Lower lobe of right lung (tissue), 2 donors: ENCODE measurements around the gene PIGN. TPM values are rescaled to one million over a fixed set of nuclear protein-coding genes. Genes with fewer than 3 reads are reported as not detected.

ENCODE experiments used
- ATAC-seq, 2 donors: fragments of 200-7000 bp; cut with Tn5 transposase; one replicate each; pipeline ENCODE4 v1.9.1; 2020 to 2022; ENCODE audit warnings: mild to moderate bottlenecking in 2 of 2, moderate library complexity in 2 of 2
- DNase-seq: peaks from one replicate; pipeline ENCODE4 v3.0.0-alpha.2; 2020
- H3K27ac ChIP-seq: fragments of 200-600 bp; one replicate; pipeline ENCODE4 v1.8.0; 2022
- H3K27me3 ChIP-seq: fragments of 200-600 bp; one replicate; pipeline ENCODE4 v1.8.0; 2022; ENCODE audit warnings: low read depth
- H3K36me3 ChIP-seq: fragments of 200-600 bp; one replicate; pipeline ENCODE4 v1.8.0; 2022; ENCODE audit warnings: mild to moderate bottlenecking
- H3K4me1 ChIP-seq: fragments of 200-600 bp; one replicate; pipeline ENCODE4 v1.8.0; 2022
- H3K4me3 ChIP-seq: fragments of 200-600 bp; one replicate; pipeline ENCODE4 v1.8.0; 2022; ENCODE audit warnings: mild to moderate bottlenecking
- H3K9me3 ChIP-seq: fragments of 200-600 bp; one replicate; pipeline ENCODE4 v1.8.0; 2022
- intact Hi-C: fragments of 100-400 bp; cut with DNase I; formaldehyde crosslinking; loops from one replicate; pipeline ENCODE4 v1.11.0; 2022
- total RNA-seq: library from RNA; stranded (reverse); fragmentation: NEBNext Ultra II Directional; extraction: Animal tissue kit (Norgen Biotek cat#: 25700); gene quantifications from one replicate; pipeline ENCODE4 v1.2.1, GENCODE V29; 2021
- TF ChIP-seq, protein P1 (sequence below): fragments of 200-600 bp; IDR thresholded peaks from one replicate; pipeline ENCODE4 v1.8.0; 2022; ENCODE audit warnings: antibody characterized with exemption, mild to moderate bottlenecking
- donor health status: DM: no; HTN: yes; CAD: no; lungs with severe emphysema.

Gene PIGN
- total RNA-seq, 1 donor from 2014 or later = 25.9 TPM

DNA sequence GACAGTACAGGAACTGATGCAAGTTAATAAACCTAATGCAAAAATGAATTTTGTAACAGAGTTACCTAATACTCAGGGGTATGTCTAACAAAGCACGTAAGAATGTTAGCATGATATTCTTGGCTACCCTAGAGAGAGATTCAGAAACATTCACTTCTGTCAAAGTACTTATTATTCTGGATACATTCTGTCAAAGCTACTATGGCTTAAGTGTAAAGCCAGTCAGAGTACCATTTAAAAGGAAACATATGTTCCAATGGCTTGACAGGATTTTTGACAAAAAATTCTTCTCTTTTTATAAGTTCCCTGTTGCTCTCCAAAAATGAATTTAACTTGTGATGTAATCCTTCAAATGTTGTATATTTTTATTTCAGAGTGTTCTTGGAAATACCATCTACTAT, 85.5 kb downstream of the PIGN start:
- DNase-seq = no peak
- H3K27me3 ChIP-seq = no peaks in the 10 kb centered on the region
- peaks cover 7% of the 10 kb centered on the region for H3K9me3 ChIP-seq
- ATAC-seq = no peak
- no peak overlapping the region for H3K27ac ChIP-seq
- intact Hi-C loops = no loop called here
- H3K36me3 ChIP-seq = peaks cover 7% of the 10 kb centered on the region
- H3K4me3 ChIP-seq = no peak overlapping the region
- TF ChIP-seq, protein P1, sequence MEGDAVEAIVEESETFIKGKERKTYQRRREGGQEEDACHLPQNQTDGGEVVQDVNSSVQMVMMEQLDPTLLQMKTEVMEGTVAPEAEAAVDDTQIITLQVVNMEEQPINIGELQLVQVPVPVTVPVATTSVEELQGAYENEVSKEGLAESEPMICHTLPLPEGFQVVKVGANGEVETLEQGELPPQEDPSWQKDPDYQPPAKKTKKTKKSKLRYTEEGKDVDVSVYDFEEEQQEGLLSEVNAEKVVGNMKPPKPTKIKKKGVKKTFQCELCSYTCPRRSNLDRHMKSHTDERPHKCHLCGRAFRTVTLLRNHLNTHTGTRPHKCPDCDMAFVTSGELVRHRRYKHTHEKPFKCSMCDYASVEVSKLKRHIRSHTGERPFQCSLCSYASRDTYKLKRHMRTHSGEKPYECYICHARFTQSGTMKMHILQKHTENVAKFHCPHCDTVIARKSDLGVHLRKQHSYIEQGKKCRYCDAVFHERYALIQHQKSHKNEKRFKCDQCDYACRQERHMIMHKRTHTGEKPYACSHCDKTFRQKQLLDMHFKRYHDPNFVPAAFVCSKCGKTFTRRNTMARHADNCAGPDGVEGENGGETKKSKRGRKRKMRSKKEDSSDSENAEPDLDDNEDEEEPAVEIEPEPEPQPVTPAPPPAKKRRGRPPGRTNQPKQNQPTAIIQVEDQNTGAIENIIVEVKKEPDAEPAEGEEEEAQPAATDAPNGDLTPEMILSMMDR = no peak
- H3K4me1 ChIP-seq = no peaks in the 10 kb centered on the region

DNA sequence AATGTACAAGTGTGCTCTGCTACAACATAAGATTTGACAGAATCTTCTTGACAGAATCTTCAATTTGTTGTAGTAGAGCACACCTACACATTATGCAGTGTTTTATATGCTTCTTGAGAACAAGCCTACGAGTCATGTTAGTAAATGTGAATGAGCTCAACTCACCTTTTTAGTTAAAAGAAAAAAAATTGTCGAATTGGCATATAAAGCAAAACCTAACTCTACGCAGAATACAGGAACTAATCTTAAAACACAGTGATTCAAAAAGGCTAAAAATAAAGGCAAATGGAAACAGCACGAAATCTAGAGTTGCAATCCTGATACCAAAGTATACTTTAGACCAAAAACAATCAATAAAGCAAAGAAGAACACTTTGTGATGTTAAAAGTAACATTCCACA, 87.9 kb downstream of the PIGN start:
- TF ChIP-seq, protein P1 = no peak
- Histone ChIP-seq H3K27ac (no peak overlapping the region), H3K4me1 (no peaks in the 10 kb centered on the region), H3K27me3 (no peaks in the 10 kb centered on the region), H3K9me3 (peaks cover 7% of the 10 kb centered on the region), H3K36me3 (peaks cover 6% of the 10 kb centered on the region), H3K4me3 (no peak overlapping the region)
- ATAC-seq = no peak
- intact Hi-C loops = no loop called here
- DNase-seq = no peak

DNA sequence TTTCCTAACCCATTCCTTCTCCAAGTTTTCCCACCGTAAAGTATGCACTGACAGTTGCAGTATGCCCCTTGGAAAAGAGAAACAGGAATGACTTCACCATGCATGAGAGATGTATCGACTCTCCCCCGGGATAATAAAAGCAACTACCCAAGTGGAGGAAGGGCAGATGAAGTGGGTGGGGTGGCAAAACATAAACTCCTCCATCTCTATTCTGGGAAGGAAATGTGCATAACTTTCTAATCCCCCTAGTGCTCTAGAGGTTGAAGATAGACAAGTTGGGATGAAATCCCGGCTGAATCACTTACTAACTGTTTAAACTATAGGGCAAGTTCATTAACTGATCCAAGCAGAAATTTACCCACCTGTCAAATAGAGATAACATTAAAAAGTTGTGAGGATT, 89.2 kb downstream of the PIGN start:
- Histone ChIP-seq H3K27ac (no peak overlapping the region), H3K9me3 (peaks cover 7% of the 10 kb centered on the region), H3K36me3 (peaks cover 6% of the 10 kb centered on the region), H3K27me3 (no peaks in the 10 kb centered on the region), H3K4me1 (no peaks in the 10 kb centered on the region), H3K4me3 (no peak overlapping the region)
- TF ChIP-seq, protein P1 = no peak
- ATAC-seq (no peak), DNase-seq (no peak)
- intact Hi-C loops = no loop called here

DNA sequence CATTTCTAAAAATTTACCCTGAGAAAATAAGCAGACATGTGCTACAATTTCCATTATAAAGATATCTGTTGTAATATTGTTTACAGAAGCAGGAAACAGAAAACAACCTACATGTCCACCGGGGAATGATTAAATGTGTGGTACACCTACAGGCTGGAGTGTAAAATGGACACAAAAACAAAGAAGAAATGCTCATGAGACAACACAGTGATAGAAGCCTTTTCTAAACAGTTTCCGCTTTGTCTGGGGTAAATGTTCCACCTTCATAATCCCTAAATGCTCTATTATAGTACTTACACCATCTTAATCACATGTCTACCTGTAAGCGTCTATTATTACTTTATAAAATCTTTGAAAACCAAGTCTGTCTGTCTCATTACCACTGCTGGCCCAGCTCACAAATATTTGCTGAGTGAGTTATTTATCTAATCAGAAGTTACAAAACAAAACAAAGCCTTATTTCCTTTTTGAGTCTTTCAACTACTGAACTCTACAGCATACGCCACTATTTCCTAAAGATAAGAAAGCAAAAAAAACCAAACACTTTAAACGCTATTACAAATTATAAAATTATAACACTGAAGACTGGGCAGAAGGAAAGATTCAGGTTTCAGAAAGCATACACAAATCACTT, 95.3 kb downstream of the PIGN start:
- Histone ChIP-seq H3K4me1 (no peaks in the 10 kb centered on the region), H3K9me3 (no peaks in the 10 kb centered on the region), H3K27me3 (no peaks in the 10 kb centered on the region), H3K36me3 (peaks cover 13% of the 10 kb centered on the region), H3K27ac (no peak overlapping the region), H3K4me3 (no peak overlapping the region)
- ATAC-seq (no peak), DNase-seq (no peak)
- intact Hi-C loops = no loop called here
- TF ChIP-seq, protein P1 = no peak

DNA sequence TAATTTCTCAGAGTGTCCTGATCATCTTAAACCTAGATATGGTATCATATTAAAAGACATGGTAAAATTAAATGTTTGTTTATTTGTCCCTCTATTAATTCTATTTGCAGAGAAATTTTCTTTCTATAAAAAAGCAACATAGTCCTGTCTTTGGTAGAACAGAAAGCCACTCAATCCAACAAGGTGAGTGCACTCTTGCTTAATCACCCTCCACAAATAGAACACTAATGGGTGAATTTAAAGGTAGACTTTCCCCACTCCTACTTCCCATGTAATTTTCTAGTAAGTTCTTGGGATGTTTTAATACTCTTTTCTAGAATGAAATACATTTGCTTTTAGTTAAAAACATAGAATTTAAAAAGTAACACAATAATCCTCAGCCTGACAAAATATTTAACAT, 97.7 kb downstream of the PIGN start:
- no peaks in the 10 kb centered on the region for H3K9me3 ChIP-seq
- intact Hi-C loops = no loop called here
- no peak for ATAC-seq
- DNase-seq = no peak
- H3K27ac ChIP-seq = no peak overlapping the region
- H3K27me3 ChIP-seq = no peaks in the 10 kb centered on the region
- peaks cover 13% of the 10 kb centered on the region for H3K36me3 ChIP-seq
- H3K4me3 ChIP-seq = no peak overlapping the region
- TF ChIP-seq, protein P1 = no peak
- H3K4me1 ChIP-seq = no peaks in the 10 kb centered on the region
